GM12891 (cell line): ENCODE data around the gene FER.

Experiments
- POLR2A ChIP-seq: IDR thresholded peaks from 2 replicates; pipeline ENCODE4 v1.6.1; 2011; ENCODE audit warnings: low read depth, low read length, control low read depth
- POLR2AphosphoS5 ChIP-seq: IDR thresholded peaks from 2 replicates; pipeline ENCODE4 v1.6.1; 2011; ENCODE audit warnings: low read depth, low read length, control low read depth
- POU2F2 ChIP-seq: IDR thresholded peaks from 2 replicates; pipeline ENCODE4 v1.6.1; 2011; ENCODE audit warnings: low read depth, mild to moderate bottlenecking, control low read depth, low read length, moderate library complexity
- TAF1 ChIP-seq: IDR thresholded peaks from 2 replicates; pipeline ENCODE4 v1.6.1; 2011; ENCODE audit warnings: low read depth, low read length, control low read depth

DNA sequence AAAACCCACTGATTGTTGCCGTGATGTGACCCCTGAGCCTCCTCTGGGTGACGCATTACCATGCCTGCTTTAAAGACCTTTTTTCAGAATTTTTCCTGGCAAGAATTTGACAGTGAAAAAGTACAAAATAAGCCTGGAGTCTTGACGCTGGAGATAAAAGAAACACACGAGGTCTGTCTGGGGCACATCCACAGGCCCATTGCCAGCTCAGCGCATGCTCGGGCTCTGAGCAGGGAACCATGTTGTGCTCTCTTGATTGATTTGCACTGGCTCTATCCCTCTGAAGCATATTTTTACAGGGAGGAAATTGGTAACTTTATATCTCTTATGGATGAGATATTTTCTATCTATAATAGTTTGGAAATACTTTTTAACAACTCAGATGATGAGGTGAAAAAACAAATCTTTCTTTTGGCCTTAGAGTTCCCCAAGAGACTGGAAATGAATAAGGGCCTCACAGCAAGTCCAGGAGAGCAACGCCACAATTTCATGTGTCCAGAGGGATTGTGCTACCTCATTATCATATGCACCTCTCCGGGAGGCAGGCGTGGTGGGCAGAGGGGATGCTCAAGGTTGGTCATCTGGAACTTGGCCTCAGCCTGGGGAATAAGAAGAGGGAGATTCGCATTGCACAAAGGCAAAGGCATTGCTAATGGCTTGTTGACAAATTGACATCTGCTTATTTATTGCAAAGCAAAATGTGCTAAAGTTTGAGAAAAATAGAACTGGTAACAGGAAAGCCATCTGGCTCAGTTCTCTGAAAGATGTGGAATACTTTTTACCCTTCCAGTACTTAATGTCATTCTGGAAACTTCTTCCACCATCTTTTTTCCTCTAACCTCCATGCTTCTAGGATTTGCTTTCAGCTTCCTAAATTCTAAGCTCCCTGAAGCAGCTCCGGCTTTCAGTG is 478.3 kb downstream of the FER start:
- TF ChIP-seq POLR2A = no peak
- no peak for TF ChIP-seq POU2F2
- no peak for TF ChIP-seq POLR2AphosphoS5
- TF ChIP-seq TAF1 = no peak
